ENCODE results near the gene KCNJ5.

DNA sequence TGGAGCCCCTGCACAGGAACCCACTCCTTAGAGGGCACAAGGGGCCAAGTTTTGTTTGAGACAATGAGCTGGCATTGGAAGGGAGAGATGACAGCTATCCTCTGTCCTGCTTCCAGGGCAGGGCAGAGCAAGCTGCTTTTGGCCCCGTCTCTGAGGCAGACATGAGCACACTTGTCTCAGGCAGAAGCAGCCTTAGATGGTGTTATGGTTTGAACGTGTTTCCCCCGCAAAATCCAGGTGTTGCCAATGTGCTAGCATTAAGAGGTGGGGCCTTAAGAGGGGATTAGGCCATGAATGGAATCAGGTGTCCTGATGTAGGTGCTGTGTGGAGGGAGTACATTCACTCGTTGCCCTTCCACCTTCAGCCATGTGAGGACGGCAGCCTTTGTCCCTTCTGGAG lies 49.0 kb downstream of the KCNJ5 start:
- TF ChIP-seq EZH2 (IDR thresholded peaks at IDR 0.05; ENCODE audit: low read depth, unreplicated experiment) (no peak), EZH2phosphoT487 (IDR thresholded peaks at IDR 0.05; ENCODE audit: unreplicated experiment) (no peak), NANOG (IDR thresholded peaks at IDR 0.05; ENCODE audit: borderline replicate concordance) (no peak), POLR2AphosphoS5 (IDR thresholded peaks at IDR 0.05; ENCODE audit: low read depth) (no peak), JUNB (IDR thresholded peaks at IDR 0.05; ENCODE audit: unreplicated experiment) (no peak), CREB1 (CRISPR knock-in tag; IDR thresholded peaks at IDR 0.05; ENCODE audit: low read depth) (no peak)
- TF ChIP-seq, protein P1, sequence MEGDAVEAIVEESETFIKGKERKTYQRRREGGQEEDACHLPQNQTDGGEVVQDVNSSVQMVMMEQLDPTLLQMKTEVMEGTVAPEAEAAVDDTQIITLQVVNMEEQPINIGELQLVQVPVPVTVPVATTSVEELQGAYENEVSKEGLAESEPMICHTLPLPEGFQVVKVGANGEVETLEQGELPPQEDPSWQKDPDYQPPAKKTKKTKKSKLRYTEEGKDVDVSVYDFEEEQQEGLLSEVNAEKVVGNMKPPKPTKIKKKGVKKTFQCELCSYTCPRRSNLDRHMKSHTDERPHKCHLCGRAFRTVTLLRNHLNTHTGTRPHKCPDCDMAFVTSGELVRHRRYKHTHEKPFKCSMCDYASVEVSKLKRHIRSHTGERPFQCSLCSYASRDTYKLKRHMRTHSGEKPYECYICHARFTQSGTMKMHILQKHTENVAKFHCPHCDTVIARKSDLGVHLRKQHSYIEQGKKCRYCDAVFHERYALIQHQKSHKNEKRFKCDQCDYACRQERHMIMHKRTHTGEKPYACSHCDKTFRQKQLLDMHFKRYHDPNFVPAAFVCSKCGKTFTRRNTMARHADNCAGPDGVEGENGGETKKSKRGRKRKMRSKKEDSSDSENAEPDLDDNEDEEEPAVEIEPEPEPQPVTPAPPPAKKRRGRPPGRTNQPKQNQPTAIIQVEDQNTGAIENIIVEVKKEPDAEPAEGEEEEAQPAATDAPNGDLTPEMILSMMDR (conservative IDR thresholded peaks at IDR 0.05; ENCODE audit: low read depth in 2 of 2), result no peak
- TF ChIP-seq, protein P2, sequence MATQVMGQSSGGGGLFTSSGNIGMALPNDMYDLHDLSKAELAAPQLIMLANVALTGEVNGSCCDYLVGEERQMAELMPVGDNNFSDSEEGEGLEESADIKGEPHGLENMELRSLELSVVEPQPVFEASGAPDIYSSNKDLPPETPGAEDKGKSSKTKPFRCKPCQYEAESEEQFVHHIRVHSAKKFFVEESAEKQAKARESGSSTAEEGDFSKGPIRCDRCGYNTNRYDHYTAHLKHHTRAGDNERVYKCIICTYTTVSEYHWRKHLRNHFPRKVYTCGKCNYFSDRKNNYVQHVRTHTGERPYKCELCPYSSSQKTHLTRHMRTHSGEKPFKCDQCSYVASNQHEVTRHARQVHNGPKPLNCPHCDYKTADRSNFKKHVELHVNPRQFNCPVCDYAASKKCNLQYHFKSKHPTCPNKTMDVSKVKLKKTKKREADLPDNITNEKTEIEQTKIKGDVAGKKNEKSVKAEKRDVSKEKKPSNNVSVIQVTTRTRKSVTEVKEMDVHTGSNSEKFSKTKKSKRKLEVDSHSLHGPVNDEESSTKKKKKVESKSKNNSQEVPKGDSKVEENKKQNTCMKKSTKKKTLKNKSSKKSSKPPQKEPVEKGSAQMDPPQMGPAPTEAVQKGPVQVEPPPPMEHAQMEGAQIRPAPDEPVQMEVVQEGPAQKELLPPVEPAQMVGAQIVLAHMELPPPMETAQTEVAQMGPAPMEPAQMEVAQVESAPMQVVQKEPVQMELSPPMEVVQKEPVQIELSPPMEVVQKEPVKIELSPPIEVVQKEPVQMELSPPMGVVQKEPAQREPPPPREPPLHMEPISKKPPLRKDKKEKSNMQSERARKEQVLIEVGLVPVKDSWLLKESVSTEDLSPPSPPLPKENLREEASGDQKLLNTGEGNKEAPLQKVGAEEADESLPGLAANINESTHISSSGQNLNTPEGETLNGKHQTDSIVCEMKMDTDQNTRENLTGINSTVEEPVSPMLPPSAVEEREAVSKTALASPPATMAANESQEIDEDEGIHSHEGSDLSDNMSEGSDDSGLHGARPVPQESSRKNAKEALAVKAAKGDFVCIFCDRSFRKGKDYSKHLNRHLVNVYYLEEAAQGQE (IDR thresholded peaks at IDR 0.05; ENCODE audit: unreplicated experiment), result no peak

All from GM23338 (cell line).